NT2/D1 (cell line): ENCODE data around the gene LHFPL3.

Source experiments
- DNase-seq: peaks from one replicate; pipeline ENCODE4 v3.0.0-alpha.2; 2011; ENCODE audit warnings: low read depth, low spot score
- H3K27me3 ChIP-seq: 2 replicates; pipeline ENCODE4 v1.6.0; 2011; ENCODE audit warnings: mild to moderate bottlenecking; ENCODE audit not compliant: insufficient read length, insufficient read depth
- H3K36me3 ChIP-seq: 2 replicates; pipeline ENCODE4 v1.6.1; 2011; ENCODE audit warnings: mild to moderate bottlenecking, low read length, mixed read lengths; ENCODE audit not compliant: insufficient read depth, insufficient read length
- H3K4me1 ChIP-seq: 2 replicates; pipeline ENCODE4 v1.5.1; 2011; ENCODE audit not compliant: insufficient read depth, insufficient read length
- H3K4me3 ChIP-seq: 2 replicates; pipeline ENCODE4 v1.5.1; 2011; ENCODE audit warnings: low read depth; ENCODE audit not compliant: insufficient read length
- H3K9ac ChIP-seq: 2 replicates; pipeline ENCODE4 v1.6.0; 2011; ENCODE audit warnings: low read depth; ENCODE audit not compliant: insufficient read length
- H3K9me3 ChIP-seq: 2 replicates; pipeline ENCODE4 v1.5.1; 2011; ENCODE audit warnings: mild to moderate bottlenecking, low read length; ENCODE audit not compliant: insufficient read depth
- SUZ12 ChIP-seq: IDR thresholded peaks from 2 replicates; pipeline ENCODE4 v1.6.1; 2011; ENCODE audit not compliant: insufficient read length, insufficient read depth; ENCODE audit errors: extremely low read depth
- YY1 ChIP-seq: IDR thresholded peaks from 2 replicates; pipeline ENCODE4 v1.6.1; 2011; ENCODE audit not compliant: insufficient read length, insufficient read depth
- ZNF274 ChIP-seq: IDR thresholded peaks from 2 replicates; pipeline ENCODE4 v1.6.1; 2011; ENCODE audit warnings: mild to moderate bottlenecking, low read depth, low read length

LHFPL3 gene

DNA sequence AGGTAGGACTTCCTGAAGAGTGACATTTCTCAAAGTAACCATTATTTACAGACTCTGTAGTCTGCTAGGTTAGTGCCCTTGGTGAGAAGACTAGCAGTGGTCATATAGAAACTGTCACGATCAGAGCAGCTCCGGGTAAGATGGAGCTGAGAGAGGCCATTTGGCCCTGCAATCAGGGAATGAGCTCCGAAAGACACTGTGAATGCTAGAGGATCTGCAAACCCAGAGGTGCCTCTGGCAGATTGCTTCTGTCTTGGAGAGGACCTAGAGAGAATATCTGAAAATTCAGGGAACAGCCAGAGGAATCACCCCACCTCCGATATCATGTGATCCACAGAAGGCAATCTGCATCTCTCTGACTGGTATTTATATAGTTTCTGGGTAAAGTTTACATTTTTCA lies 438.7 kb downstream of the LHFPL3 start:
- H3K27me3 ChIP-seq, result no peaks in the 10 kb centered on the region
- H3K9me3 ChIP-seq, result no peaks in the 10 kb centered on the region
- H3K4me1 ChIP-seq, result no peaks in the 10 kb centered on the region
- H3K36me3 ChIP-seq, result no peaks in the 10 kb centered on the region
- DNase-seq, result no peak
- H3K9ac ChIP-seq, result no peak overlapping the region
- TF ChIP-seq ZNF274, result no peak
- TF ChIP-seq YY1, result no peak
- TF ChIP-seq SUZ12, result no peak
- H3K4me3 ChIP-seq, result no peak overlapping the region

DNA sequence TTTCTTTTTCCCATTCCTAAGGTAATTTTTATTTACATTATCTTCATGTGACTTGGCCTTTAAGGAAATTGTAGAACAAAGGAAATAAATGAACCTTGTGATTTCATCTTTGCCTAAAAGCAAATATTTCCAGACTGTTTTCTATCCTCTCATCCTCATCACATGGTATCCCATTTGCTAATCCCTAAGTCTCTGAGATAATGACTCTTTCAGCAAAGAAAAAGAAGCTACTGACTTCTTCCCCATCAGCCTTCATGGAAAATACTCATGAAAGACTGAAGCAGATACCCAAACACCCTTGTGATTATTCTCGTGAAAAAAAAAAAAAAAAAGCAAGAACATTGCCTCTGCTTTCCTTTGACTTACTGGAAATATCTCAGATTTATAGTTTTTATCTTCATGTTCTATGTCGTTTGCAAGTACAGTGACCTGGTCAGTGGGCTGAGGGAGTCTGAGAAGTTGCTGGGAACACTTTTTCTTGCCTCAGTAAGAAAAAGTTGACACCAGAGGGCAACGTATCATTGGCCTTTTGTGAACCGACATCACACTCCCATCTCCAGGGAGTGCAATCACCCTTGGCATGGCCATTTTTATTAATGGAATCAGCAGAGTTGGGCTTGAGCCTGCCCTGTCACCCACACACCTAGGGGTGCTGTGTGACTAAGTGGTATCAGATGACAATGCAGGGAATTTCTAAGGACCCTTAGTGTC lies 439.6 kb downstream of the LHFPL3 start:
- DNase-seq, result peak; percentile 27
- no peaks in the 10 kb centered on the region for H3K36me3 ChIP-seq
- TF ChIP-seq ZNF274, result no peak
- TF ChIP-seq SUZ12, result no peak
- no peak for TF ChIP-seq YY1
- no peak overlapping the region for H3K9ac ChIP-seq
- peaks cover under 1% of the 10 kb centered on the region for H3K4me1 ChIP-seq
- H3K9me3 ChIP-seq, result no peaks in the 10 kb centered on the region
- no peaks in the 10 kb centered on the region for H3K27me3 ChIP-seq
- no peak overlapping the region for H3K4me3 ChIP-seq

- peak; percentile 62 for DNase-seq
- TF ChIP-seq ZNF274 (no peak), SUZ12 (no peak), YY1 (no peak)
- peaks cover 4% of the 10 kb centered on the region for H3K4me1 ChIP-seq
- no peak overlapping the region for H3K9ac ChIP-seq
- no peaks in the 10 kb centered on the region for H3K9me3 ChIP-seq
- no peaks in the 10 kb centered on the region for H3K36me3 ChIP-seq
- H3K4me3 ChIP-seq, result no peak overlapping the region
- H3K27me3 ChIP-seq, result no peaks in the 10 kb centered on the region
These were observed 444.3 kb downstream of the LHFPL3 start for GRCh38 chr7:104772405-104773345.

- Histone ChIP-seq H3K9me3 (no peaks in the 10 kb centered on the region), H3K4me1 (peaks cover 4% of the 10 kb centered on the region), H3K4me3 (no peak overlapping the region), H3K27me3 (no peaks in the 10 kb centered on the region), H3K36me3 (no peaks in the 10 kb centered on the region), H3K9ac (no peak overlapping the region)
- no peak for TF ChIP-seq SUZ12
- TF ChIP-seq ZNF274, result no peak
- TF ChIP-seq YY1, result no peak
- no peak for DNase-seq
These were observed 445.4 kb downstream of the LHFPL3 start for GRCh38 chr7:104773796-104774195.

- TF ChIP-seq YY1, result no peak
- TF ChIP-seq ZNF274, result no peak
- Histone ChIP-seq H3K4me3 (no peak overlapping the region), H3K27me3 (no peaks in the 10 kb centered on the region), H3K36me3 (no peaks in the 10 kb centered on the region), H3K4me1 (peaks cover 4% of the 10 kb centered on the region), H3K9ac (no peak overlapping the region), H3K9me3 (no peaks in the 10 kb centered on the region)
- DNase-seq, result no peak
These were observed 447.1 kb downstream of the LHFPL3 start for GRCh38 chr7:104775531-104775930.

DNA sequence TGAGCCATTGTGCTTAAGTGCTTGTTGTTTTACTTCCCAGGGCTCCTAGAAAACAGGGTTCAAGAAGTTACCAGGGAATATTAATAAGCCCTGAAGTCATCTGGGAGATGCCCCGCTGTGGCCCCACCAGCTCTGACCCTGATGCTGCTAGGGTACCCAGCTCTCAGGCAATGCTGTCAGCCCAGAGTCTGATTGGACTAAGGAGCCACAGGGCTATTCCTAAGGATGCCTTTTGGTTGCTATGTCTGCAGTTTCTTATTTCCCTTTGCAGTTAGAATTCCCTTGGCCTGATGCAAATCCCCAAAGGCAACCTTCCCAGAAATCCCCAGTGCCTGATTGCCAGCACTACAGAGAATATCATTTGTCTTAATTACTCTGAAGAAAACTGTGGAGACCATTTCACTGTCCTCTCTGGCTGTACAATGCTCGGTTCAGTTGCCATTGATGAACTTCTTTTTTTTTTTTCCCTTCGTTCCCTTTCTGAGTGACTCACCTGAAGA lies 448.9 kb downstream of the LHFPL3 start:
- no peaks in the 10 kb centered on the region for H3K27me3 ChIP-seq
- no peaks in the 10 kb centered on the region for H3K36me3 ChIP-seq
- H3K9ac ChIP-seq, result no peak overlapping the region
- DNase-seq, result no peak
- no peak overlapping the region for H3K4me3 ChIP-seq
- H3K4me1 ChIP-seq, result peaks cover 4% of the 10 kb centered on the region
- TF ChIP-seq ZNF274 (no peak), YY1 (no peak), SUZ12 (no peak)
- H3K9me3 ChIP-seq, result no peaks in the 10 kb centered on the region

GRCh38 chr7:104779888-104780287 lies 451.5 kb downstream of the LHFPL3 start:
- Histone ChIP-seq H3K4me1 (no peaks in the 10 kb centered on the region), H3K9ac (no peak overlapping the region), H3K36me3 (no peaks in the 10 kb centered on the region), H3K27me3 (no peaks in the 10 kb centered on the region), H3K9me3 (no peaks in the 10 kb centered on the region), H3K4me3 (no peak overlapping the region)
- no peak for DNase-seq
- TF ChIP-seq ZNF274 (no peak), SUZ12 (no peak), YY1 (no peak)

GRCh38 chr7:104784686-104785085 lies 456.3 kb downstream of the LHFPL3 start:
- no peaks in the 10 kb centered on the region for H3K27me3 ChIP-seq
- DNase-seq, result no peak

More at GRCh38 chr7:104784686-104785085, 456.3 kb downstream of the LHFPL3 start:
- Histone ChIP-seq H3K9ac (no peak overlapping the region), H3K9me3 (no peaks in the 10 kb centered on the region), H3K36me3 (no peaks in the 10 kb centered on the region), H3K4me1 (no peaks in the 10 kb centered on the region), H3K4me3 (no peak overlapping the region)
- no peak for TF ChIP-seq YY1
- TF ChIP-seq SUZ12, result no peak
- no peak for TF ChIP-seq ZNF274
